ENCODE measurements around the gene WFDC5.

GRCh38 chr20:45121388-45121787 lies 6.4 kb upstream of the WFDC5 start:
- TF ChIP-seq, protein P1, sequence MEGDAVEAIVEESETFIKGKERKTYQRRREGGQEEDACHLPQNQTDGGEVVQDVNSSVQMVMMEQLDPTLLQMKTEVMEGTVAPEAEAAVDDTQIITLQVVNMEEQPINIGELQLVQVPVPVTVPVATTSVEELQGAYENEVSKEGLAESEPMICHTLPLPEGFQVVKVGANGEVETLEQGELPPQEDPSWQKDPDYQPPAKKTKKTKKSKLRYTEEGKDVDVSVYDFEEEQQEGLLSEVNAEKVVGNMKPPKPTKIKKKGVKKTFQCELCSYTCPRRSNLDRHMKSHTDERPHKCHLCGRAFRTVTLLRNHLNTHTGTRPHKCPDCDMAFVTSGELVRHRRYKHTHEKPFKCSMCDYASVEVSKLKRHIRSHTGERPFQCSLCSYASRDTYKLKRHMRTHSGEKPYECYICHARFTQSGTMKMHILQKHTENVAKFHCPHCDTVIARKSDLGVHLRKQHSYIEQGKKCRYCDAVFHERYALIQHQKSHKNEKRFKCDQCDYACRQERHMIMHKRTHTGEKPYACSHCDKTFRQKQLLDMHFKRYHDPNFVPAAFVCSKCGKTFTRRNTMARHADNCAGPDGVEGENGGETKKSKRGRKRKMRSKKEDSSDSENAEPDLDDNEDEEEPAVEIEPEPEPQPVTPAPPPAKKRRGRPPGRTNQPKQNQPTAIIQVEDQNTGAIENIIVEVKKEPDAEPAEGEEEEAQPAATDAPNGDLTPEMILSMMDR (IDR thresholded peaks at IDR 0.05) = no peak
- no peak for TF ChIP-seq POLR2A (IDR thresholded peaks at IDR 0.05)

Measured in lower leg skin (tissue), 3 donors.